ENCODE results near the gene LRRIQ1. TPM values are rescaled to one million over a fixed set of nuclear protein-coding genes. Genes with fewer than 3 reads are reported as not detected.
"Not testable (repeated sequence)": the region's sequence is repeated elsewhere in the genome, so short reads cannot be mapped to it uniquely, and the experiment has no call there.

LRRIQ1 gene
- total and polyA plus RNA-seq, 2 donors from 2014 or later = 2.4 to 8.5 TPM

GRCh38 chr12:85000729-85001128 lies 35.4 kb upstream of the LRRIQ1 start:
- FAIRE-seq (no peak), DNase-seq (no peak)
- Histone ChIP-seq H3K27ac (ENCODE audit: low read depth in 2 of 2, low read length in 2 of 2) (no peak overlapping the region), H3K36me3 (ENCODE audit: control insufficient read depth in 2 of 3, insufficient read depth in 3 of 3, low read length in 3 of 3) (no peaks in the 10 kb centered on the region), H3K9ac (ENCODE audit: low read length in 3 of 3) (no peak overlapping the region), H3K27me3 (ENCODE audit: control insufficient read depth, insufficient read depth, low read length) (no peaks in the 10 kb centered on the region), H3K4me3 (ENCODE audit: low read length in 3 of 3) (no peak overlapping the region), H3K9me3 (ENCODE audit: control insufficient read depth in 2 of 3, insufficient read depth in 1 of 3, low read length in 3 of 3) (no peaks in the 10 kb centered on the region), H3K4me1 (ENCODE audit: control insufficient read depth in 2 of 3, insufficient read depth in 2 of 3, low read depth in 1 of 3, low read length in 3 of 3) (no peaks in the 10 kb centered on the region)
- TF ChIP-seq, protein P1, sequence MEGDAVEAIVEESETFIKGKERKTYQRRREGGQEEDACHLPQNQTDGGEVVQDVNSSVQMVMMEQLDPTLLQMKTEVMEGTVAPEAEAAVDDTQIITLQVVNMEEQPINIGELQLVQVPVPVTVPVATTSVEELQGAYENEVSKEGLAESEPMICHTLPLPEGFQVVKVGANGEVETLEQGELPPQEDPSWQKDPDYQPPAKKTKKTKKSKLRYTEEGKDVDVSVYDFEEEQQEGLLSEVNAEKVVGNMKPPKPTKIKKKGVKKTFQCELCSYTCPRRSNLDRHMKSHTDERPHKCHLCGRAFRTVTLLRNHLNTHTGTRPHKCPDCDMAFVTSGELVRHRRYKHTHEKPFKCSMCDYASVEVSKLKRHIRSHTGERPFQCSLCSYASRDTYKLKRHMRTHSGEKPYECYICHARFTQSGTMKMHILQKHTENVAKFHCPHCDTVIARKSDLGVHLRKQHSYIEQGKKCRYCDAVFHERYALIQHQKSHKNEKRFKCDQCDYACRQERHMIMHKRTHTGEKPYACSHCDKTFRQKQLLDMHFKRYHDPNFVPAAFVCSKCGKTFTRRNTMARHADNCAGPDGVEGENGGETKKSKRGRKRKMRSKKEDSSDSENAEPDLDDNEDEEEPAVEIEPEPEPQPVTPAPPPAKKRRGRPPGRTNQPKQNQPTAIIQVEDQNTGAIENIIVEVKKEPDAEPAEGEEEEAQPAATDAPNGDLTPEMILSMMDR (IDR thresholded peaks at IDR 0.05; ENCODE audit: borderline replicate concordance, extremely low read depth, insufficient read depth) = no peak
- intact Hi-C loops (cut with DNase I) = no loop called here

GRCh38 chr12:85002778-85003296 lies 33.3 kb upstream of the LRRIQ1 start:
- Histone ChIP-seq H3K4me1 (ENCODE audit: control insufficient read depth in 2 of 3, insufficient read depth in 2 of 3, low read depth in 1 of 3, low read length in 3 of 3) (no peaks in the 10 kb centered on the region), H3K27ac (ENCODE audit: low read depth in 2 of 2, low read length in 2 of 2) (no peak overlapping the region), H3K36me3 (ENCODE audit: control insufficient read depth in 2 of 3, insufficient read depth in 3 of 3, low read length in 3 of 3) (no peaks in the 10 kb centered on the region), H3K9ac (ENCODE audit: low read length in 3 of 3) (no peak overlapping the region), H3K27me3 (ENCODE audit: control insufficient read depth, insufficient read depth, low read length) (no peaks in the 10 kb centered on the region), H3K9me3 (ENCODE audit: control insufficient read depth in 2 of 3, insufficient read depth in 1 of 3, low read length in 3 of 3) (no peaks in the 10 kb centered on the region), H3K4me3 (ENCODE audit: low read length in 3 of 3) (no peak overlapping the region)
- DNase-seq (no peak), FAIRE-seq (no peak)
- intact Hi-C loops (cut with DNase I) = no loop called here
- TF ChIP-seq, protein P1 (IDR thresholded peaks at IDR 0.05; ENCODE audit: borderline replicate concordance, extremely low read depth, insufficient read depth) = no peak

GRCh38 chr12:85004204-85004603 lies 31.9 kb upstream of the LRRIQ1 start:
- TF ChIP-seq, protein P1 (IDR thresholded peaks at IDR 0.05; ENCODE audit: borderline replicate concordance, extremely low read depth, insufficient read depth) = no peak
- no peaks in the 10 kb centered on the region for H3K27me3 ChIP-seq (ENCODE audit: control insufficient read depth, insufficient read depth, low read length)
- FAIRE-seq (no peak), DNase-seq (no peak)
- H3K4me1 ChIP-seq (ENCODE audit: control insufficient read depth in 2 of 3, insufficient read depth in 2 of 3, low read depth in 1 of 3, low read length in 3 of 3) = no peaks in the 10 kb centered on the region
- intact Hi-C loops (cut with DNase I) = no loop called here
- H3K27ac ChIP-seq (ENCODE audit: low read depth in 2 of 2, low read length in 2 of 2) = no peak overlapping the region
- no peak overlapping the region for H3K9ac ChIP-seq (ENCODE audit: low read length in 3 of 3)
- H3K4me3 ChIP-seq (ENCODE audit: low read length in 3 of 3) = no peak overlapping the region
- no peaks in the 10 kb centered on the region for H3K9me3 ChIP-seq (ENCODE audit: control insufficient read depth in 2 of 3, insufficient read depth in 1 of 3, low read length in 3 of 3)
- H3K36me3 ChIP-seq (ENCODE audit: control insufficient read depth in 2 of 3, insufficient read depth in 3 of 3, low read length in 3 of 3) = no peaks in the 10 kb centered on the region

- H3K27me3 ChIP-seq (ENCODE audit: control insufficient read depth, insufficient read depth, low read length); intact Hi-C loops (cut with DNase I); H3K9ac ChIP-seq (ENCODE audit: low read length in 3 of 3); H3K36me3 ChIP-seq (ENCODE audit: control insufficient read depth in 2 of 3, insufficient read depth in 3 of 3, low read length in 3 of 3); H3K9me3 ChIP-seq (ENCODE audit: control insufficient read depth in 2 of 3, insufficient read depth in 1 of 3, low read length in 3 of 3); H3K4me3 ChIP-seq (ENCODE audit: low read length in 3 of 3); DNase-seq; H3K27ac ChIP-seq (ENCODE audit: low read depth in 2 of 2, low read length in 2 of 2); FAIRE-seq; H3K4me1 ChIP-seq (ENCODE audit: control insufficient read depth in 2 of 3, insufficient read depth in 2 of 3, low read depth in 1 of 3, low read length in 3 of 3): not testable (repeated sequence)
Observed at GRCh38 chr12:85005047-85005446, 31.1 kb upstream of the LRRIQ1 start.

Data from kidney (tissue), 14 donors.